Esophagus muscularis mucosa (tissue), 4 donors: ENCODE results near the gene NTM. TPM values are rescaled to one million over a fixed set of nuclear protein-coding genes. Genes with fewer than 3 reads are reported as not detected.

Experiments
- DNase-seq: peaks from one replicate; pipeline ENCODE4 v3.0.0-alpha.2; 2017; ENCODE audit errors: extremely low spot score
- H3K27ac ChIP-seq, 4 donors: fragments of 200-600 bp; sonication (generic); replicated peaks in 1 of 4; 1 replicate in 3 of 4; 2 replicates in 1 of 4; pipeline ENCODE4 v1.5.1; 2016 to 2019; ENCODE audit warnings: mild to moderate bottlenecking in 1 of 4
- H3K27me3 ChIP-seq, 4 donors: fragments of 200-600 bp; sonication (generic); one replicate each; pipeline versions ENCODE4 v1.5.1 to v1.6.0; 2016 to 2019
- H3K36me3 ChIP-seq, 4 donors: fragments of 200-600 bp; sonication (generic); one replicate each; pipeline ENCODE4 v1.5.1; 2016 to 2019
- H3K4me1 ChIP-seq, 4 donors: fragments of 200-600 bp; sonication (generic); one replicate each; pipeline ENCODE4 v1.5.1; 2016 to 2019
- H3K4me3 ChIP-seq, 4 donors: fragments of 200-600 bp; sonication (generic); 1 replicate in 2 of 4; 2 replicates in 2 of 4; pipeline ENCODE4 v1.5.1; 2016 to 2019; ENCODE audit warnings: mild to moderate bottlenecking in 4 of 4, moderate library complexity in 1 of 4
- H3K9me3 ChIP-seq, 4 donors: fragments of 200-600 bp; sonication (generic); 1 replicate in 3 of 4; 2 replicates in 1 of 4; pipeline ENCODE4 v1.5.1; 2016 to 2019
- CTCF ChIP-seq, 3 experiments: fragments of 200-600 bp in 2 of 3; fragments of 450-650 bp in 1 of 3; sonication (generic) in 2 of 3; IDR thresholded peaks; one replicate each; pipeline ENCODE4 v1.5.1; 2017 to 2019; ENCODE audit warnings: antibody characterized with exemption in 3 of 3, mild to moderate bottlenecking in 2 of 3, moderate library complexity in 1 of 3
- EP300 ChIP-seq: sonication (generic); formaldehyde crosslinking; IDR thresholded peaks from one replicate; pipeline ENCODE4 v1.6.1; 2017; ENCODE audit warnings: antibody characterized with exemption
- POLR2A ChIP-seq: fragments of 450-650 bp; IDR thresholded peaks from one replicate; pipeline ENCODE4 v1.6.1; 2017; ENCODE audit warnings: antibody characterized with exemption, moderate library complexity, mild to moderate bottlenecking, low read depth
- POLR2AphosphoS5 ChIP-seq, 2 donors: sonication (generic); formaldehyde crosslinking; IDR thresholded peaks; one replicate each; pipeline ENCODE4 v1.6.1; 2017; ENCODE audit warnings: antibody characterized with exemption in 2 of 2
- WGBS: methylation state at CpG from one replicate; pipeline ENCODE4 v1.1.5; 2018; 5-methylcytosine and 5-hydroxymethylcytosine counted together
- intact Hi-C: fragments of 100-400 bp; cut with DNase I; formaldehyde crosslinking; loops from one replicate; pipeline ENCODE4 v1.15.1; 2023
- total RNA-seq, 4 donors: library from RNA; depleted of rRNA; stranded (reverse); fragments of >200 nt; gene quantifications; one replicate each; pipeline versions ENCODE4 v1.1.0 to v1.2.1, GENCODE V29; 2016

NTM gene
- total RNA-seq, 4 donors from 2014 or later = 5.6 to 25.3 (median 8.3) TPM

DNA sequence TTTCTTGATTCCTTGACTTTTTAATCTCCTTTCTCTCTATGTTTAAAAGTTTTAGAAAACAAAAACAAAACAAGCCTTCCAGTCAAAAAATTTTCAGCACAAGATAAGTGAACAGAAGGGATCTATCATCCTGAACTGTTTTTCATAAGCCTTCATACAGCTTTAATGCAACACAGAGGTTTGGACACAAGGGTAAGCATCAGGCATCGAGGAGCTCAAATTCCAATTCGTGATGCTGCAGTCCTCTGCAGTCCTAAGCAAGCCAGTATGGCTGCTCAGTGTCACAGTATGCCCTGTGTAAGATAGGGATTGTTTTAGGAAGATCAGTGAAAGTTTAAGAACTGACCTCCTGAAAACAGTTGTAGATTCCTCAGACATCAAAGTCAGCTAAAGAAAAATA, 740.9 kb downstream of the NTM start:
- intact Hi-C loops = no loop called here
- H3K27ac ChIP-seq = peak overlapping the region in 3 of 4 donors; percentile 40 to 45 (median 43)
- no peaks in the 10 kb centered on the region for H3K36me3 ChIP-seq
- H3K27me3 ChIP-seq = no peaks in the 10 kb centered on the region
- H3K9me3 ChIP-seq = no peaks in the 10 kb centered on the region
- H3K4me3 ChIP-seq = no peak overlapping the region
- TF ChIP-seq POLR2AphosphoS5 (IDR thresholded peaks at IDR 0.05) = no peak
- no peak for TF ChIP-seq CTCF (IDR thresholded peaks at IDR 0.05)
- TF ChIP-seq EP300 = no peak
- no peak for TF ChIP-seq POLR2A
- WGBS = 55% methylated on average over 2 of the region's 2 CpGs
- H3K4me1 ChIP-seq = peaks cover 0 to 14% (median 7%) of the 10 kb centered on the region in 4 donors
- no peak for DNase-seq

GRCh38 chr11:132111838-132112237, 741.4 kb downstream of the NTM start:
- WGBS = 50% methylated on average over 5 of the region's 5 CpGs
- H3K27ac ChIP-seq = peak overlapping the region; percentile 17 to 45 (median 42)
- peaks cover 0 to 14% (median 5%) of the 10 kb centered on the region in 4 donors for H3K4me1 ChIP-seq
- no peaks in the 10 kb centered on the region for H3K27me3 ChIP-seq
- H3K9me3 ChIP-seq = no peaks in the 10 kb centered on the region
- TF ChIP-seq EP300 = no peak
- TF ChIP-seq POLR2A = no peak
- TF ChIP-seq CTCF (IDR thresholded peaks at IDR 0.05) = no peak
- TF ChIP-seq POLR2AphosphoS5 (IDR thresholded peaks at IDR 0.05) = no peak
- no peak overlapping the region for H3K4me3 ChIP-seq
- H3K36me3 ChIP-seq = no peaks in the 10 kb centered on the region
- intact Hi-C loops = no loop called here
- no peak for DNase-seq

DNA sequence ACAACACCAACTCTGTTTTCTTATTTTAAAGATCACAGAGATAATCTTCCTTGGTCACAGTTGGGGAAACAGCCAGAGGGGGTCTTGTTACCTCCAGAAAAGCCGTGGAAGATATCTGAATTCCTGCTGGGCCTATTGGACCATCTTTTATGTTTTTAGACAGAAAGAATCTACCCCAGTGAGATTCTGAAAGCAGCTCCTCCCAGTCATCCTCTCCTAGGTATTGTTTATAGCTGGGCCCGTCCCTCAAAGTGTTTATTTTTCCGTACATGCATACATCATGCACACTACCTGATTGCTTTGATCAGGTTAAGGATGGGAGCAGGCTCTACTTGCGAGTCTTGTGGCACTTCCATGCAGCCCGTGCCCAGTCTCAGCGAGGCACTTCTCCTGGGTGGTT, 742.4 kb downstream of the NTM start:
- intact Hi-C loops = no loop called here

GRCh38 chr11:132114185-132114584, 743.8 kb downstream of the NTM start:
- intact Hi-C loops = no loop called here
- H3K27me3 ChIP-seq = no peaks in the 10 kb centered on the region
- DNase-seq = no peak
- 61% methylated on average over 3 of the region's 3 CpGs for WGBS
- H3K4me1 ChIP-seq = peaks cover 0 to 14% (median 5%) of the 10 kb centered on the region in 4 donors
- H3K4me3 ChIP-seq = no peak overlapping the region
- H3K9me3 ChIP-seq = no peaks in the 10 kb centered on the region
- TF ChIP-seq EP300 (no peak), CTCF (IDR thresholded peaks at IDR 0.05) (peak in 1 of 3 experiments; percentile 35)
- H3K36me3 ChIP-seq = no peaks in the 10 kb centered on the region
- peak overlapping the region in 1 of 4 donors; percentile 23 for H3K27ac ChIP-seq

More for the DNA sequence above, 742.4 kb downstream of the NTM start:
- H3K27me3 ChIP-seq = no peaks in the 10 kb centered on the region
- H3K27ac ChIP-seq = peak overlapping the region in 3 of 4 donors; percentile 43 to 60 (median 45)
- no peak for TF ChIP-seq POLR2AphosphoS5 (IDR thresholded peaks at IDR 0.05)
- no peaks in the 10 kb centered on the region for H3K9me3 ChIP-seq
- H3K4me1 ChIP-seq = peaks cover 0 to 14% (median 5%) of the 10 kb centered on the region in 4 donors
- no peak overlapping the region for H3K4me3 ChIP-seq
- no peak for DNase-seq
- H3K36me3 ChIP-seq = no peaks in the 10 kb centered on the region
- 86% methylated on average over 6 of the region's 6 CpGs for WGBS

DNA sequence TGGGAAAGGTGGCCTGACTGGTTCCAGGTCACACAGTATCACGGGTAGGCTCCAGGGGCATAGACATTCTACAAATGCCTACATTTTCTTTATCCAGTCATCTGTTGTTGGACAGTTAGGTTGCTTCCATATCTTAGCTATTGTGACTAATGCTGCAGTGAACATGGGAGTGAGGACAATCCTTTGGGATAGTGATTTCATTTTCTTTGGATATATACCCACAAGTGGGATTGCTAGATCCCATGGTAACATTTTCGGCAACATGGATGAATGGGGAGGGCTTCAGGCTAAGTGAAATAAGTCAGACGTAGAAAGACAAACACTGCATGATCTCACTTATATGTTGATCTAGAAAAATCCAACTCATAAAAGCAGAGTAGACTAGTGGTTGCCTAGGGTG, 744.3 kb downstream of the NTM start:
- H3K36me3 ChIP-seq = no peaks in the 10 kb centered on the region
- intact Hi-C loops = no loop called here
- peaks cover 0 to 14% (median 5%) of the 10 kb centered on the region in 4 donors for H3K4me1 ChIP-seq
- no peaks in the 10 kb centered on the region for H3K27me3 ChIP-seq
- no peaks in the 10 kb centered on the region for H3K9me3 ChIP-seq
- H3K4me3 ChIP-seq = no peak overlapping the region
- TF ChIP-seq CTCF (IDR thresholded peaks at IDR 0.05) = no peak
- TF ChIP-seq POLR2A = no peak
- TF ChIP-seq POLR2AphosphoS5 (IDR thresholded peaks at IDR 0.05) = no peak
- no peak for TF ChIP-seq EP300
- no peak overlapping the region for H3K27ac ChIP-seq
- no peak for DNase-seq
- WGBS = 84% methylated on average over 3 of the region's 3 CpGs
